Measurements from ENCODE around the gene C5orf63.
A peak's percentile ranks its signal among the peaks of the same experiment; 100 is the strongest.
"Not testable (repeated sequence)": the region's sequence is repeated elsewhere in the genome, so short reads cannot be mapped to it uniquely, and the experiment has no call there.

C5orf63 gene

GRCh38 chr5:127061537-127061936, 11.8 kb downstream of the C5orf63 start:
- no peak for TF ChIP-seq POLR2A (IDR thresholded peaks at IDR 0.05; ENCODE audit: low read depth, low read length)
- DNase-seq (ENCODE audit: insufficient read length, low spot score) (no peak), FAIRE-seq (no peak)

- DNase-seq (ENCODE audit: insufficient read length, low spot score), result no peak
- TF ChIP-seq POLR2A (IDR thresholded peaks at IDR 0.05; ENCODE audit: low read depth, low read length), result no peak
- FAIRE-seq, result no peak
Observed at GRCh38 chr5:127060470-127060985, 12.8 kb downstream of the C5orf63 start.

GRCh38 chr5:127056896-127057295, 16.4 kb downstream of the C5orf63 start:
- FAIRE-seq (no peak), DNase-seq (ENCODE audit: insufficient read length, low spot score) (no peak)
- TF ChIP-seq POLR2A (IDR thresholded peaks at IDR 0.05; ENCODE audit: low read depth, low read length), result no peak

- DNase-seq (ENCODE audit: insufficient read length, low spot score) (no peak), FAIRE-seq (no peak)
- no peak for TF ChIP-seq POLR2A (IDR thresholded peaks at IDR 0.05; ENCODE audit: low read depth, low read length)
Observed at GRCh38 chr5:127055880-127056653, 17.2 kb downstream of the C5orf63 start.

- not testable (repeated sequence) for FAIRE-seq
Observed at GRCh38 chr5:127053551-127053950, 19.8 kb downstream of the C5orf63 start.

GRCh38 chr5:127053049-127053448, 20.3 kb downstream of the C5orf63 start:
- DNase-seq (ENCODE audit: insufficient read length, low spot score) (no peak), FAIRE-seq (no peak)
- no peak for TF ChIP-seq POLR2A (IDR thresholded peaks at IDR 0.05; ENCODE audit: low read depth, low read length)

More at GRCh38 chr5:127053551-127053950, 19.8 kb downstream of the C5orf63 start:
- DNase-seq (ENCODE audit: insufficient read length, low spot score), result not testable (repeated sequence)

GRCh38 chr5:127051591-127051990, 21.7 kb downstream of the C5orf63 start:
- DNase-seq (ENCODE audit: insufficient read length, low spot score), result no peak
- TF ChIP-seq POLR2A (IDR thresholded peaks at IDR 0.05; ENCODE audit: low read depth, low read length), result no peak
- FAIRE-seq, result no peak

GRCh38 chr5:127046343-127047072, 26.8 kb downstream of the C5orf63 start:
- FAIRE-seq, result no peak
- no peak for DNase-seq (ENCODE audit: insufficient read length, low spot score)
- TF ChIP-seq POLR2A (IDR thresholded peaks at IDR 0.05; ENCODE audit: low read depth, low read length), result no peak

- no peak for FAIRE-seq
- no peak for TF ChIP-seq POLR2A (IDR thresholded peaks at IDR 0.05; ENCODE audit: low read depth, low read length)
Observed at GRCh38 chr5:127042593-127042992, 30.7 kb downstream of the C5orf63 start.

GRCh38 chr5:127041571-127041970, 31.7 kb downstream of the C5orf63 start:
- DNase-seq (ENCODE audit: insufficient read length, low spot score), result no peak
- no peak for TF ChIP-seq POLR2A (IDR thresholded peaks at IDR 0.05; ENCODE audit: low read depth, low read length)
- no peak for FAIRE-seq

More at GRCh38 chr5:127042593-127042992, 30.7 kb downstream of the C5orf63 start:
- no peak for DNase-seq (ENCODE audit: insufficient read length, low spot score)

GRCh38 chr5:127040796-127041520, 32.3 kb downstream of the C5orf63 start:
- FAIRE-seq (peak; percentile 53), DNase-seq (ENCODE audit: insufficient read length, low spot score) (no peak)
- no peak for TF ChIP-seq POLR2A (IDR thresholded peaks at IDR 0.05; ENCODE audit: low read depth, low read length)

GRCh38 chr5:127038550-127038949, 34.8 kb downstream of the C5orf63 start:
- FAIRE-seq (no peak), DNase-seq (ENCODE audit: insufficient read length, low spot score) (no peak)
- TF ChIP-seq POLR2A (IDR thresholded peaks at IDR 0.05; ENCODE audit: low read depth, low read length), result no peak

GRCh38 chr5:127031863-127032232, 41.5 kb downstream of the C5orf63 start:
- FAIRE-seq, result no peak
- TF ChIP-seq POLR2A (IDR thresholded peaks at IDR 0.05; ENCODE audit: low read depth, low read length), result no peak
- DNase-seq (ENCODE audit: insufficient read length, low spot score), result no peak
